GM18909 (cell line): ENCODE results near the gene C1orf141.
"Not testable (repeated sequence)": the region's sequence is repeated elsewhere in the genome, so short reads cannot be mapped to it uniquely, and the experiment has no call there.

Source experiments
- ATAC-seq: cut with Tn5 transposase; IDR thresholded peaks from one replicate; pipeline ENCODE4 v1.9.1; 2021; ENCODE audit warnings: mild to moderate bottlenecking; ENCODE audit not compliant: unreplicated experiment, poor library complexity

The C1orf141 gene

DNA sequence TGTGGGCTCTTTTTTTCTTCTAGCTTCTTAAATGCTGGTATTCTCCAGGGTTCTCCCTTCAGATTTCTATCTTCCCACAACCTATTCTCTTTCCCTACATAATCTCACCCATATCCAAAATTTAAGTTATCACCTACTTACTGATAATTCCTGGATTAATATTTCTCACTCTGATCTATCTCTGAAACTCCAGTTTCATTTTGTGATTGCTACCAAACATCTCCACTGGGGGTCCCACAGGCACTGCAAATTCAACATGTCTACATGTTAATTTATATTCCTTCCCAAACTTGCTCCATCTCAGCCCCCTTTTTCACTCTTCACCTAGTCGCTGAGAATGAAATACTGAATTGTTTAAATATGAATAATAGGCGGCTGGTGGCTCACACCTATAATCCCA lies 9.9 kb upstream of the C1orf141 start:
- peak; percentile 50 for ATAC-seq

DNA sequence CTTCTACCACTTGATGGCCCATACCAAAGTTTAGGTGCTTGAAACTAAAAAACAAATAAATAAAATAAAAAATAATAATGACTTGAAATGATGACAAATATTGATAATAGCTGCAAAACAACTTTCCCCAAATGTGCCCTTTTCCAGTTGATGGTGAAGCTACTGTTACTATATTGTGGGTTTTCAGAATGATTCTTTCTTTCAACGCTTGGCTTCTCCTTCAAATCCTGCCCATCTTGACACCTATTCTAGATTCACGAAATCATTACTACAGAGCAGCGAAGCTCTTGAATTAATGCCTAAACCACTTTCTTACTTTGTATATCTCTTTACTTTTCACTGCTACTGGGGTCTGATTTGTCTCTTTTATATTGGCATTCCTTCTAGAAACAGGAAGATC lies 9.2 kb upstream of the C1orf141 start:
- no peak for ATAC-seq

DNA sequence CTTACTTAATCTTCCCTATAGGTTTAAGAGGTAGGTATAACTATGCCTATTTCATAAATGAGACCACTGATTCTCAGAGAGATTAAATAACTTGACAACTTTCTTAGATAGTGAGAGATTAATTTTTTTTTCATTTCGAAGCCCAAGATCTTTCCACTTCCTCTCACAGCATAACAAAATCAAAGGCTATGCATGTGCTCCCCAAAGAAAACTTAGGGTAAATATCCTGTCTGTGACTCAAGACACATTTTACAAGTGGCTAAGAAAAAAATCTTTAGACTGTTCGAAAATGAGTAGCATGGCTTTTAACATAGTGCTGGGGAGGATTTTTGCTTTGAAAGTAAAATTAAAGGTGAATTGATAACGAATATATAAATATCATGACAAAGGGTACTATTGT lies 8.2 kb upstream of the C1orf141 start:
- no peak for ATAC-seq

DNA sequence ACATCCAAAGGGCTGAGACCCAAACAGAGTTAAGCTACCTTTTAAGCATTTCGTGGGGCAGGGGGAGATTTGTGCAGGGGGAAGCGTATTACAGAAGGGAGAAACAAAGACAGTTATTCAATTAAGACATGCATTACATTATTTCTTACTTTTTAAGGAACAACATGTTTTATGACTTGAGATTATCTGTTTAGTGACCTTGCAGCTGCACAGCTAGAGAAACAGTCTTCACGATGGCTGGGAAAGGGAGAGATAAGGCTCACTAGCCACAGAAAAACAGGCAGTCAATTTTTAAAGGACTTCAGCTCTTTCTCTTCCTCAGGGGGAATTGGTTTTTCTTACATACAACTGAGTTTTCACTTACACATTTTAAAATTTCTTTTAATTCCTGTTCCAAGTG lies 7.1 kb upstream of the C1orf141 start:
- not testable (repeated sequence) for ATAC-seq

DNA sequence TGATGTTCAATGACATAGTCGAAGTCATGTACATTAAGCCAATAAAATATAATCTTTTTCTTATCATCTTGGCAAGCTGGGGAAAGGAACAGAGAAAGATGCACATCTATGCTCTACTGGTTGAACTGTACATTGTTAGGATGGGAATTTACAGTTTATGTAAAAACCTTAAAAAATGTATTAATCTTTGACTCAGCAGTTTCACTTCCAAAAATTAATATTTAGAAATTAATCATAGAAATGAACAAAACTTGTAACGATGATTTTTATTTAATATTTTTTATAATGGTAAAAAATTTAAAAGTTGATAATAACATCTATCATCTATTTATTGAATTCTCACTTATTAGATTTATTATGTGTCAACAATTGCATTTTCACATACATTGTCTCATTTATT lies 5.7 kb upstream of the C1orf141 start:
- no peak for ATAC-seq

DNA sequence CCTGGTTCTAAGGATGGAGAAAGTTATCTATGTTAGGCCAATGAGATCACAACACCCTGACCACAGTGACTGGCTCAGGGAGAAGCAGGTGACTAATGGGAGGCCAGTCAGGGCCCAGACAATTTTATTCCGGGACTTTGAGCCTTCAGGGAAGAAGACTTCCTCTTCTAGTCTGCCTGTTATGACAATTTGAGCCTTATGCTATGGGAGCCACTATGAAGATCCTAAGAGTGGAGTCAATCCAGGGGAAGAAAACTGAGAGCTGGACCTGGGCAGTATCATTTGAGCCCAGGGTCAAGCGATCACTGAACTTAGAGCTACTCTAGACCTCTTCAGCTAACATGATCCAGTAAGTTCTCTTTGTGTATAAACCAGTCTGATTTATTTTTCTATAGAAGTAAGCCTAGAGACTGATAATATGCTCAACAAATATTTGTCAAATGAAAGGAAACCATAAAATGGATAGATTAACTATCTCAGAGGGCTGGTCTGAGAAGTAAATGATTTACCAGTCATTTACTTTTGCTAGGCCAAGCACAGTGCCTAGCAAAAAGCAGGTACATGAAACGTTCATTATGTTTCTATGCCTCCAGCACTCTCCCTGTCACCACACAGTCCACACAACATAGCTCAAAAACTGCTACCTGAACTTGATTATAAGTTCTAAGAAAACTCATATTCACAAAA lies 4.2 kb upstream of the C1orf141 start:
- no peak for ATAC-seq

DNA sequence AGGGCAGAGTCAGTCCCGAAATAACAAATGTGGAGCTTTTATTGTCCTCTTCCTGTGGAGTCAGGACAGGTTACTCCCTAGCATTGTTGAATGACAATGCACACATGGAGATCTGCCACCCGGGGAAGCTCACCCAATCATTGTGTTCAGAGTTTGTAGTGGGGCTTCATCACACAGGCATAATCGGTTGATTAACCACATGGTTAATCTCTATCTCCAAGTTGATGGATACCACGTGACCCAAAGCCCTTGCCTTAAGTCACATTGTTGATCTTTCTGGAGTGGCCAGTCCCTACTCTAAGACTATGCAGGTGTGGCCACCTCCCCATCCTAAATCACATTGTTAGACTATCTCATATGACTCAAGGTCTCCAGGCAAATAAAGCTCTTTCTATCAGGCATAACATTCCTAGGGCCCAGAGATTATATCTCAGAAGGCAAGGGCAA lies 2.6 kb upstream of the C1orf141 start:
- no peak for ATAC-seq

DNA sequence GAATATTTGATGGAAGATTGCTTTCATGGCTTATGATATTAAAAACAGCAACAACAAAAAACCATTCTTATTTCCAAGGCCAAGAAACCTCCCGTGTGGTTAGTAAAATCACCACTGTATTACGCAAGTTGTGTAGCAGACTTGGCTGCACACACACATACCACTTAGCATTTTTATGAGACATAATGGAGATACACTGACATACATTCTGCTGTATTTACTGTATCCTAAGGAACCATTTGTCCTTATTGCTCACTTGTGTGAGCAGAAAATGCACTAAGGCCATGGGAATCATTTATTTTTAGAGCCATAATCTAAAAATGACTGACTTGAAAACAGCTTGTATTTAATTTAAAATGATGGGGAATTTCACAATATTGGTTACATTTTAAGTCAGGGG lies 584 bp upstream of the C1orf141 start:
- no peak for ATAC-seq

DNA sequence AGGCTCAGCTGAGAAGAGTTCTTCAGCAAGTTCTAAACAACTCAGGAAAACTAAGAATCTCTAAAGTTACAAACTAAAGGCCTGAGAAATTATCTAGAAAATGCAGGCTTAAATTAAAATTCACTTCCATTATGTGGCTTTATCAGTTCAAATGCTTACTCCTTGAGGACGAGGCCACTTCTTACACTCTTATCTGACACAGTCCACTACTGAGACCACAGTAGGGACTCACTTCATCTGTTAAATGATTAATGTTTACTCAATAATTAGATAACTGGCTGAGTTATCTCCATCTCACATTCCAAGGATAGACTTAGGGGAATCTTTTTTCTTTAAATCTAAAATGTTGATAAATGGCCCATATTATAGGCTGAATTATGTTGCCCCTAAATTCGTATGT lies 1.6 kb downstream of the C1orf141 start:
- ATAC-seq: no peak

DNA sequence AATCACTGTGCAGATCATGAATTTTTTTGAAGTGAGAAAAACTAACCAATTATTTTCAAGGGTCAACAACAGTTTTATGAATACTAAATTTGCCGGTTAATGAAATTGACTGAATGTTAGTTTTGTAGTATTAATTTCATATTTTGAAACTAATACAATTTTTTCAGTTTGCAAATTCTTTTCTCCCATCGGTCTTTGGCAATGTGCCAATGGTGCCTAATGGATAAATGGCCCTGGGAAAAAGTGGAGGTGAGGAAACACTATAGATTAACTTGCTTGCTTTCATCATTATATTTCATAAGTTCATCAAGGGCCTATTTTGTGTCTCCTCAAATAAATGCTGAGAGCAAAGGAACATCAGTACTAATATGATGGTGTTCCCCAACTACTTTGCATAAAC lies 4.1 kb downstream of the C1orf141 start:
- ATAC-seq: no peak

DNA sequence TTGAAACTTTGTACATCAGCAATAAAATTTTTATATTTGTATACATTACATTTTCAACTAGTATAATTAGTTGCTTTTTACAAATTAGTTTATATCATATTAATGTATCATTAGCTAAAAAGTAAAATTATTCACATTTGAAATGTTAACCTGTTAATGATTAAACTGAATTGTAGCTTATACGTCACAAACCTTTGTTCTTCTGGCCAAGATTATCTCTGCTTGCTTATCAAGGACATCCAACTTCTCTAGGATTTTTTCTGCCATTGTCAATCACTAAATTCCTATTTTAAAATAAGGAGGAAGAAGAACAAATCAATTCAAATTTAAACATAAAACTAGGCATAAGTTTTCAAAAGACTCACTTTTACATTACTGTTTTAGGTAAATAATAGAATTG lies 7.8 kb downstream of the C1orf141 start:
- ATAC-seq: no peak

DNA sequence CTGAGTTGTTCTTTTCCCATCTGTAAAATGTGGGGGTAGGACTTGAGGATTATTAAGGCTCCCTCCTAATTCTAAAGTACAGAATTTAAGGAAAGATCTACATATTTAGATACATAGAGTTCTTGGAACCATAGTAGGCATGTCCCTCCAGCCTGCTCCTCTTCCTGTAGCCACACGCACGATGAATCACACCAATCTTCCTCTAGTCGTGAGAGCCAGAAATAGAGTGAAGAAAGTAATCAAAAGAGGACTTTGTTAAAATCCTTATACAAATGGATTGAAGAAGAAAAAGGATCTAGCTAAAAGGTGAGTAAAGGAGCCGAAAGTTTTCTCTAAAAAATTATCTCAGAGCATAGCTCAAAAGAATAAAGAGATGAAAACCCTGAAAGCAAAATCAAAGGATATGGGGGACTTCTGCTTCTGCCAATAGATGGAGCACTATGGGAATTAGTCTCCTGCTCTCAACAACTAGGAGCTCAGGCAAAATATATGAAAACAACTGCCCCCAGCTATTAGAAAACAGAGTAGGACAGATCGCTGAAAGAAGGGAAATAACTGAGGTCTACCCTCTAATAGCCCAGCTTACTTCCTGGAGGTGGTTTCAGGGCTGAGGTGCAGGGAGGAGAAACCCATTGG lies 8.5 kb downstream of the C1orf141 start:
- ATAC-seq: no peak

DNA sequence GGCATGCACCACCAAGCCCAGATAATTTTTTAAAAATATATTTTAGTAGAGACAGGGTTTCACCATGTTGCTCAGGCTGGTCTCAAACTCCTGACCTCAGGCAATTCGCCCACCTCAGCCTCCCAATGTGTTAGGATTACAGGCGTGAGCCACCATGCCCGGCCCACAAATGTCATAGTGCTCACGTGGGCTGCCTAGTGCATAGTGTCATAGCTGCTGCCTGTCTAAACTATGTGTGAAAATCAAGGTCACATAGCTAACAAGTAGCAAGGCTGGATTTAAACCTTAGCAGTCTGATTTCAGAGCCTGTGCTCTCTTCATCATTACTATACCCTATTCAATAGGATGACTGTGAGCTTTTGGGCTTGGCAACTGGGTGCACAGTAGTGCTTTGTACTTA lies 10.3 kb downstream of the C1orf141 start:
- no peak for ATAC-seq

DNA sequence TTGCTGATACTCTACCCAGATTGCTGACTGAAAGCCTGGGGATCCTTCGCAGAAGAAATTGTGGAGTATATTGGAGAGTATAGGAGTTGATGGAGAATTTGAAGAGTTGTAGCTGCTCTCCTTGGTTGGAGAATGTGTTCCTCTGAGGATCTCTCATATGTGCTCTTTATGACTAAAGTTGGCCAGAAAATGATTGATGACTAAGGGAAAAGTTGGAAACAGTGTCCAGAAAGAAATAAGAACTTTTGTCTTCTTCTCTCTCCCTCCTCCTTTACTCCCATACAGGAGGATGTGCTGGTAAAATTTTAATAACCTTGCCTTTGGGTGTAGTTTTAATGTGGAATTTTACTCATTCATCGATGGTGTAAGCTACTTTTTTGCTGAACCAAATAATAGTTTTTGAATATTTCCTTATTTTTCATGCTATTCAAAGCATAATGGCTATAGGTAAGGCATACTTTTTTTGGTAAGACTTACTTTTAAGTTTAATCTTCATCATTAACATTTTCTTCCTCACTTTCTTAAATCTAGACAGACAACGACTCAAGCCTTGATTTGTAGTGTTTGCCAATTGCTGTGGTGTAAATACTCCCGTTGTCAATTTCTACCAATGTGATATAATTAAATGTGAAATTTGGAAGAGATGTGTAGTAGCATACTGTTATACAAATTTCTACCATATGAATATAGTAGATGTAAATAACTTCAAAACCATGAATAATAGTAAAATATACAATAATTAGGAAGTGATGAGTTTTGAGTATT lies 13.7 kb downstream of the C1orf141 start:
- no peak for ATAC-seq

DNA sequence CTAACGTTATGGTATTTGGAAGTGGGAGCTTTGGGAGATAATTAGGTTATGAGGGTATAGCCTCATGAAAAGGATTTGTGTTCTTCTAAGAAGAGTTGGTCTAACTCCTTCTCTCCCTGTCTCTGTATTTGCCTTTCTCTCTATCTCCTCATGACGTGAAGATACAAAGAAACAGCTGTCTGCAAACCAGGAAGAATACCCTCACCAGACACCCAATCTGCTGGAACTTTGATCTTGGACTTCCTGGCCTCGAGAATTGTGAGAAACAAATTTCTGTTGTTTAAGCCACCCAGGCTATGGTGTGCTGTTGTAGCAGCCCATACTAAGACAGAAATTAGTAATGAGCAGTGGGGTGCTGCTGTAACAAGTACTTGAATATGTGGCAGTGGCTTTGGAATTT lies 16.1 kb downstream of the C1orf141 start:
- ATAC-seq: no peak

DNA sequence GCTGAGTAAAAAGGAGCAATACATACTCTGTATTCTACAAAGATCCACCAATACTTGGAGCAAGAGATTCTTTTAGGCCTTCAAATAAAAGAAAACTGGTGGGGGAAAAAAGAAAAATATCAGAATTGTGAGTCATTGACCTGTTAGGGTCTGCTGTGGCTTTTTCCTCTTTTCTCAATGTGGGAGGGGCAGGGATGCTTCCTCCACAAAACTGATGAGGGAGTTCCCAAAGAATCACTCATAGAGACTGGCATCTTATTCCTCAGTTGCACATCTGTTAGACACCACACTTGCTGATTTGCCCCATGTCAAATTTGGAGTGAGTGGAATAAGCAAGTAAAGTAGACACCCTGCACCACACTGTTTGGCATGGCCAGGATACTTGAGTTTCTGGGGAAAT lies 16.6 kb downstream of the C1orf141 start:
- no peak for ATAC-seq

DNA sequence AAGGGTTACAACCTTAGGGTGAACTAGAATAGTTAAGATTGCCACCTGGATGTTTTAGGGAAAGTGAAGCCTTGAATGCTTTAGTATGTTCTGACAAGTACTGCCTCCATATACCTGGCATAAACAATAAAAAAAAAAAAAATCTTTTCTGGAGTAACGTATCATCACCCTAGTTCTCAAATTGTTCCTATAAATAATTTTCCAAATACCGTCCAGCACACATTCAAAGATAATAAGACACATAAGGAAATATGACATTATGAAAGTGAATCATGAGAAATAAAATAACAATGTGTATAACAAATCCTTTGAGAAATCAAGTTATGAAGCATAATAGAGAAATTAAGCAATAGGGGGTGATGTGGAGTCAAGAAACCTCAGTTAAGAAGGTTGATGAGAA lies 20.6 kb downstream of the C1orf141 start:
- ATAC-seq: no peak

DNA sequence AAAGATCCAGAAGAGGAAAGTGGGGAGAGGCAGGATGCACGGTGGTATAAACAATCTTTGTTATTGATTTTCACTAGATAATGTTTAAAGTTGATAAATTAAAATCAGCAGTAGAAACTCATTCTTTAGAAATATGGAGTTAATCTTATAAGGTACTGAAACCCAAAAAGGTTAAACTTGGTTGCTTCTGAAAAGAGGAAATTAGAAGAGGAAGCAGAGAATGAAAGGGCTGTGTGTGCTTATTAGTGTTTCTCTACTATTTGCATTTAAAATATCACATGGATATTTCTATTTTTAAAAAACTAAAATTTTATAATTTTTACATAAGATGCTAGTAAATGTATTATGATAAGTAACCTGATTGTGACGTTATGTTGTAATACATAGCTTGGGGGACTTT lies 24.4 kb downstream of the C1orf141 start:
- ATAC-seq: peak; percentile 49

DNA sequence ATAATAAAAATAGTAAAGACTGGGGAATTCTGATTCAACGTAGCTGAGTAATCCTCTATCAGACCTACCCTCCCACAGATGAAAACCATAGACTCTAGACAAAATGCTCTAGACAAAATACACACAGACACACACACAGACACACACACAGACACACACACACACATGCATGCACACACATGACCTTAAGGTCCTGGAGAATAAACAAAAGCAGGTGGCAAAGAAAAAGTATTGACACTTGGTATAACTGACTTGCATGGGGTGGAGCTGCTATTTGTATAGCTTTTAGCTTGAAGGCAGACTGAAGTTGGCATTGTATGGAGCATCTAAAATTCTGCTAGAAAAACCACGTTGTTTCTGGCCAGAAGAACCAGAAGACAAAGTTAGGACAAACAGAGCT lies 29.3 kb downstream of the C1orf141 start:
- ATAC-seq: no peak

DNA sequence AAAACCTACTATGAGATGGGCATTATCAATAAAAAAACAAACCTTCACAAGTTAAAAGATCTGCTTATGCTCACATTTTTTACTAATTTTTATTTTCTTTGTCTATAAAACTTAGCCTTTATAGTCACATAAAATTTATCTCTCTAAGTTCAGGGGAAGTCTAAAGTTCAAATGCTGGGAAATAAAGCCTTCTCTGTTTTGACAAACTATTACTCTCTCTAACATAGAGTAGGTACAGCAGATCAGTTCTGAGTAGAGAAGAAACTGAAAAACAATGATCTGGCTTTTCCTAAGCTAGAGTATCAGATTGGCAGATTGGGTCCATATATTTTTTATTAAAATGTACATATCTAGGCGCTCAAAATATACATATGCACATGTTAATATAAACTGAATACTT lies 31.2 kb downstream of the C1orf141 start:
- no peak for ATAC-seq

DNA sequence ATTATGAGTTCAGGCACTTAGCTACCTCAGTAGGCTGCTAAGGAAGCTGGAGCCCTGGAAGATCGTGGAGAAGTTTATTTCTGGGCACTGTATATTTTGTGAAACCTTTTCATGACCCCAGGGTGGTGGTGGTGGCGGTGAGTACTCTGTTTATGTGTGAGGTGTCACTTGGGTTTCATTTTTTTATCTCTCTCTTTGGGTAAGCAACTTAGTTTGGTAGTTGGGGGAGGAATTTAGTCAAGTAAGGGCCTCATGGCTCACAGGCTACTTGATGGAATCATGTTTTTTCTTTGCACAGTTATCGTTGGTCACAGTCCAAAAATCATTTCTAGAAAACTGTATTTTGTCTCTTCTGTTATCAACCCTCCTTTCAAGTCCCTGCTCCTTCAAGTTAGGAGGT lies 33.9 kb downstream of the C1orf141 start:
- ATAC-seq: no peak

DNA sequence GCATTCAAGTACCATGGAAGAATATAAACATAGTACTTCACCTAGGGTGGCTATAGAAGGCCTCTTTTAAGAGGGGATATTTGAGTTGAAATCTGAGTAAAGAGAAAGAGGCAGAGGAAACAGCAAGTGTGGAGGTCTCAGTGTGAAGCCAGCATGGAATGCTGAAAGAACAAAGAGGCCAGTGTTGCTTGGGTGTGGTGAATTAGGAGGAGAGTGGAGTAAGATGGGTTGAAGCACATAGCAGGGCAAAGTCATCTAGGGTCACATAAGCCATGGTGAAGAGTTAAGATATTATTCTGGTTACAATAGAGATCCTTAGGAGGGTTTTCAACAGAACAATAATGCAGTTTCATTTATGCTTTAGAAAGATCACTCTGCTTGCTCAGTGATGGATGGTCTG lies 37.5 kb downstream of the C1orf141 start:
- no peak for ATAC-seq
